ENCODE data around the gene CASK.

DNA sequence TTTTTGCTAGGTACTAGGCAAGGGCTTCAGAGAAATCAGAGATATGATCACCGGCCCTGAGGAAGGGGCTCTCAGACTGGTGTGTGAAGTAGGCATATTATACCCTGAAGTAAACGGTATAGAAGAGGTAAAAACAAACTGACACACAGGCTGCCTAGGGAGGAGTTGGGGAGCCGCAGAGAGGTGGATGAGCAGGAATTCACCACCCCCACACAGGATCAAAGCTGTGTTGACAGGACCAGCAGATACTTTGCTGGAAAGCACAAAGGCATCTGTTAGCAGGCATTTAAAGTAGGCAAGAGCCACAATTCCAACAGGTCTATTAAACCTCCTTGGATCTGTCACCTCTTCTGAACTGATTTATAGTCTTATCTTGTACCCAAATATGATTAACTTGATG lies 306.4 kb downstream of the CASK start:
- no peak for TF ChIP-seq EZH2 (optimal IDR thresholded peaks at IDR 0.05; ENCODE audit: low read depth, low read length)
- TF ChIP-seq, protein P1, sequence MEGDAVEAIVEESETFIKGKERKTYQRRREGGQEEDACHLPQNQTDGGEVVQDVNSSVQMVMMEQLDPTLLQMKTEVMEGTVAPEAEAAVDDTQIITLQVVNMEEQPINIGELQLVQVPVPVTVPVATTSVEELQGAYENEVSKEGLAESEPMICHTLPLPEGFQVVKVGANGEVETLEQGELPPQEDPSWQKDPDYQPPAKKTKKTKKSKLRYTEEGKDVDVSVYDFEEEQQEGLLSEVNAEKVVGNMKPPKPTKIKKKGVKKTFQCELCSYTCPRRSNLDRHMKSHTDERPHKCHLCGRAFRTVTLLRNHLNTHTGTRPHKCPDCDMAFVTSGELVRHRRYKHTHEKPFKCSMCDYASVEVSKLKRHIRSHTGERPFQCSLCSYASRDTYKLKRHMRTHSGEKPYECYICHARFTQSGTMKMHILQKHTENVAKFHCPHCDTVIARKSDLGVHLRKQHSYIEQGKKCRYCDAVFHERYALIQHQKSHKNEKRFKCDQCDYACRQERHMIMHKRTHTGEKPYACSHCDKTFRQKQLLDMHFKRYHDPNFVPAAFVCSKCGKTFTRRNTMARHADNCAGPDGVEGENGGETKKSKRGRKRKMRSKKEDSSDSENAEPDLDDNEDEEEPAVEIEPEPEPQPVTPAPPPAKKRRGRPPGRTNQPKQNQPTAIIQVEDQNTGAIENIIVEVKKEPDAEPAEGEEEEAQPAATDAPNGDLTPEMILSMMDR (IDR thresholded peaks at IDR 0.05; ENCODE audit: low read length): no peak
- no peak for TF ChIP-seq EZH2phosphoT487 (IDR thresholded peaks at IDR 0.05; ENCODE audit: low read length)
